ENCODE measurements around the gene KCNA10. TPM values are rescaled to one million over a fixed set of nuclear protein-coding genes. Genes with fewer than 3 reads are reported as not detected.

The KCNA10 gene
- total RNA-seq, result not detected in 2 replicates

GRCh38 chr1:110519125-110519810 is at the start of gene KCNA10:
TSS of gene KCNA10 (minus strand) at chr1:110519175. CDS start at chr1:110518787, 388 bp downstream.

Other genes starting within 250 kb of the KCNA10 start
- gene RBM15, start 179.8 kb downstream of the KCNA10 start, total RNA-seq, result 42.0 and 42.3 TPM in 2 replicates
- 60.8 and 113 TPM in 2 replicates for gene SLC16A4, start 128.1 kb downstream of the KCNA10 start, total RNA-seq
- 53.4 and 74.1 TPM in 2 replicates for gene LAMTOR5, start 111.5 kb downstream of the KCNA10 start, total RNA-seq
- 0.11 TPM in 1 of 2 replicates, not detected in the other for gene PROK1, start 68.0 kb downstream of the KCNA10 start, total RNA-seq
- not detected in 2 replicates for gene KCNA2, start 87.2 kb upstream of the KCNA10 start, total RNA-seq
- gene KCNA3, start 155.8 kb upstream of the KCNA10 start, total RNA-seq, result not detected in 2 replicates

All from placental epithelial cell (primary cell).